Activated CD4-positive, alpha-beta T cell treated with anti-CD3 and anti-CD28 coated beads, Interleukin-10, Interleukin-2, amounts not matched to agents 100 ng/mL and 50 ng/mL, durations not matched to agents 16 hours and 8 hours (primary cell): Measurements from ENCODE around the gene SIGLEC14.
"Not testable (repeated sequence)": the region's sequence is repeated elsewhere in the genome, so short reads cannot be mapped to it uniquely, and the experiment has no call there.

Experiments
- DNase-seq: peaks from one replicate; pipeline ENCODE4 v3.0.0-alpha.2; 2020

The SIGLEC14 gene

GRCh38 chr19:51646730-51647129 is at the start of gene SIGLEC14:
Gene SIGLEC14 (minus strand): TSS chr19:51646825. CDS start chr19:51646759, 66 bp downstream.
- not testable (repeated sequence) for DNase-seq

- no peak for DNase-seq
These were observed 49.2 kb upstream of the SIGLEC14 start for GRCh38 chr19:51695702-51696315.

GRCh38 chr19:51695088-51695487 is 48.5 kb upstream of the SIGLEC14 start:
- no peak for DNase-seq

GRCh38 chr19:51694318-51695085 is 47.9 kb upstream of the SIGLEC14 start:
- DNase-seq, result no peak

- DNase-seq, result no peak
These were observed 47.2 kb upstream of the SIGLEC14 start for GRCh38 chr19:51693819-51694218.

GRCh38 chr19:51693260-51693659 is 46.6 kb upstream of the SIGLEC14 start, which contains the start of gene SPACA6:
Gene SPACA6 (plus strand): TSS chr19:51693330. CDS start chr19:51693527, 197 bp downstream.
- DNase-seq, result no peak

GRCh38 chr19:51692468-51692867 is 45.8 kb upstream of the SIGLEC14 start:
- no peak for DNase-seq

- no peak for DNase-seq
These were observed 45.2 kb upstream of the SIGLEC14 start for GRCh38 chr19:51691584-51692428.

- DNase-seq, result no peak
These were observed 44.5 kb upstream of the SIGLEC14 start for GRCh38 chr19:51691074-51691583.

GRCh38 chr19:51690454-51691073 is 43.9 kb upstream of the SIGLEC14 start:
- DNase-seq, result peak; percentile 66

GRCh38 chr19:51689751-51690453 is 43.3 kb upstream of the SIGLEC14 start:
- DNase-seq, result no peak

- no peak for DNase-seq
These were observed 42.3 kb upstream of the SIGLEC14 start for GRCh38 chr19:51688671-51689571.

GRCh38 chr19:51687791-51688670 is 41.4 kb upstream of the SIGLEC14 start:
- no peak for DNase-seq

GRCh38 chr19:51686171-51686570 is 39.5 kb upstream of the SIGLEC14 start:
- no peak for DNase-seq

GRCh38 chr19:51681286-51681941 is 34.8 kb upstream of the SIGLEC14 start:
- DNase-seq, result no peak

GRCh38 chr19:51680474-51680873 is 33.8 kb upstream of the SIGLEC14 start:
- DNase-seq, result no peak

- peak; percentile 69 for DNase-seq
These were observed 30.0 kb upstream of the SIGLEC14 start for GRCh38 chr19:51676566-51677083.

- not testable (repeated sequence) for DNase-seq
These were observed 29.4 kb upstream of the SIGLEC14 start for GRCh38 chr19:51675911-51676565.
